ENCODE results near the gene SHISAL2A. TPM values are rescaled to one million over a fixed set of nuclear protein-coding genes. Genes with fewer than 3 reads are reported as not detected.

The SHISAL2A gene
- total and polyA plus RNA-seq, 2 donors (not counting 3 experiments of a cell fraction or from before 2014, with no cell fraction given), result not detected

- Histone ChIP-seq H3K4me3 (replicated peaks in 1 of 3; ENCODE audit: insufficient read depth in 1 of 3, low read depth in 1 of 3, low read length in 3 of 3) (no peak overlapping the region), H3K9me1 (replicated peaks; ENCODE audit: control insufficient read depth, extremely low read depth, insufficient read depth, low read length) (no peaks in the 10 kb centered on the region), H3K27ac (ENCODE audit: insufficient read depth, low read depth, low read length) (no peak overlapping the region), H3K4me1 (ENCODE audit: control insufficient read depth, extremely low read depth, insufficient read depth, low read length) (peaks cover 3% of the 10 kb centered on the region), H3K79me2 (ENCODE audit: control insufficient read depth, insufficient read depth, low read length) (no peaks in the 10 kb centered on the region), H3K9ac (replicated peaks; ENCODE audit: extremely low read depth, insufficient read depth, low read length) (no peak overlapping the region), H3K4me2 (ENCODE audit: insufficient read depth, low read length) (no peak overlapping the region), H4K20me1 (replicated peaks; ENCODE audit: control insufficient read depth, extremely low read depth, insufficient read depth, low read length) (no peaks in the 10 kb centered on the region), H2AFZ (ENCODE audit: low read depth, low read length) (no peak overlapping the region), H3K36me3 (ENCODE audit: control insufficient read depth in 2 of 2, extremely low read depth in 1 of 2, insufficient read depth in 2 of 2, low read length in 2 of 2) (no peaks in the 10 kb centered on the region), H3K9me3 (replicated peaks; ENCODE audit: control insufficient read depth, insufficient read depth, low read length) (no peaks in the 10 kb centered on the region), H3K27me3 (ENCODE audit: control insufficient read depth in 2 of 2, insufficient read depth in 2 of 2, low read length in 2 of 2) (peaks cover 9 to 18% of the 10 kb centered on the region in 2 experiments)
- no peak for FAIRE-seq
- DNase-seq (ENCODE audit: low read depth, low spot score), result no peak
- TF ChIP-seq EZH2 (IDR thresholded peaks at IDR 0.05; ENCODE audit: borderline replicate concordance, low read depth, low read length, severe bottlenecking), result no peak
- TF ChIP-seq, protein P1, sequence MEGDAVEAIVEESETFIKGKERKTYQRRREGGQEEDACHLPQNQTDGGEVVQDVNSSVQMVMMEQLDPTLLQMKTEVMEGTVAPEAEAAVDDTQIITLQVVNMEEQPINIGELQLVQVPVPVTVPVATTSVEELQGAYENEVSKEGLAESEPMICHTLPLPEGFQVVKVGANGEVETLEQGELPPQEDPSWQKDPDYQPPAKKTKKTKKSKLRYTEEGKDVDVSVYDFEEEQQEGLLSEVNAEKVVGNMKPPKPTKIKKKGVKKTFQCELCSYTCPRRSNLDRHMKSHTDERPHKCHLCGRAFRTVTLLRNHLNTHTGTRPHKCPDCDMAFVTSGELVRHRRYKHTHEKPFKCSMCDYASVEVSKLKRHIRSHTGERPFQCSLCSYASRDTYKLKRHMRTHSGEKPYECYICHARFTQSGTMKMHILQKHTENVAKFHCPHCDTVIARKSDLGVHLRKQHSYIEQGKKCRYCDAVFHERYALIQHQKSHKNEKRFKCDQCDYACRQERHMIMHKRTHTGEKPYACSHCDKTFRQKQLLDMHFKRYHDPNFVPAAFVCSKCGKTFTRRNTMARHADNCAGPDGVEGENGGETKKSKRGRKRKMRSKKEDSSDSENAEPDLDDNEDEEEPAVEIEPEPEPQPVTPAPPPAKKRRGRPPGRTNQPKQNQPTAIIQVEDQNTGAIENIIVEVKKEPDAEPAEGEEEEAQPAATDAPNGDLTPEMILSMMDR (IDR thresholded peaks at IDR 0.05; ENCODE audit: extremely low read depth in 1 of 2, insufficient read depth in 1 of 2, low read depth in 1 of 2, low read length in 2 of 2), result no peak
- TF ChIP-seq FOS (IDR thresholded peaks at IDR 0.05; ENCODE audit: borderline replicate concordance, insufficient read depth, low read length), result no peak
- TF ChIP-seq MYC (IDR thresholded peaks at IDR 0.05; ENCODE audit: low read depth, low read length), result no peak
- no peak for TF ChIP-seq POLR2AphosphoS5 (IDR thresholded peaks at IDR 0.05; ENCODE audit: insufficient read depth, low read depth, low read length)
- TF ChIP-seq GATA2 (IDR thresholded peaks at IDR 0.05; ENCODE audit: insufficient read depth, insufficient read length, low read depth, low read length), result no peak
- TF ChIP-seq, protein P2, sequence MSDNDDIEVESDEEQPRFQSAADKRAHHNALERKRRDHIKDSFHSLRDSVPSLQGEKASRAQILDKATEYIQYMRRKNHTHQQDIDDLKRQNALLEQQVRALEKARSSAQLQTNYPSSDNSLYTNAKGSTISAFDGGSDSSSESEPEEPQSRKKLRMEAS (IDR thresholded peaks at IDR 0.05; ENCODE audit: insufficient read depth, insufficient read length), result no peak
- TF ChIP-seq POLR2A (IDR thresholded peaks at IDR 0.05; ENCODE audit: low read depth, low read length), result no peak
- no peak for TF ChIP-seq JUN (IDR thresholded peaks at IDR 0.05; ENCODE audit: borderline replicate concordance, insufficient read depth, insufficient read length, low read depth)
- intact Hi-C loops (cut with micrococcal nuclease) (no loop called here), dilution Hi-C loops (cut with MboI; ENCODE audit: extremely low pct_ligation_motif_present, low sequenced_read_pairs) (no loop called here)
- ChIA-PET POLR2A (no interaction called here), CTCF (no interaction called here)
- BruUV-seq (replicated peaks), result no TSS peak
Measured at GRCh38 chr1:52590266-52590665, 42.7 kb upstream of the SHISAL2A start.

Data from endothelial cell of umbilical vein (primary cell).